ENCODE data around the gene CHST8.

CHST8 gene

GRCh38 chr19:33748231-33748630 lies 126.5 kb downstream of the CHST8 start:
- Histone ChIP-seq H3K9me3 (ENCODE audit: control insufficient read depth, insufficient read depth, low read length) (no peaks in the 10 kb centered on the region), H3K4me1 (ENCODE audit: control insufficient read depth, insufficient read depth, low read length) (no peaks in the 10 kb centered on the region), H3K36me3 (ENCODE audit: control insufficient read depth, insufficient read depth, low read length) (no peaks in the 10 kb centered on the region), H3K27me3 (ENCODE audit: control insufficient read depth, insufficient read depth, low read length) (no peaks in the 10 kb centered on the region), H3K4me3 (ENCODE audit: low read depth, low read length) (no peak overlapping the region), H3K9ac (ENCODE audit: low read depth, low read length) (no peak overlapping the region), H3K27ac (ENCODE audit: low read depth, low read length) (no peak overlapping the region)

- Histone ChIP-seq H3K36me3 (ENCODE audit: control insufficient read depth, insufficient read depth, low read length) (no peaks in the 10 kb centered on the region), H3K9me3 (ENCODE audit: control insufficient read depth, insufficient read depth, low read length) (no peaks in the 10 kb centered on the region), H3K4me3 (ENCODE audit: low read depth, low read length) (no peak overlapping the region), H3K27ac (ENCODE audit: low read depth, low read length) (no peak overlapping the region), H3K4me1 (ENCODE audit: control insufficient read depth, insufficient read depth, low read length) (no peaks in the 10 kb centered on the region), H3K9ac (ENCODE audit: low read depth, low read length) (no peak overlapping the region), H3K27me3 (ENCODE audit: control insufficient read depth, insufficient read depth, low read length) (no peaks in the 10 kb centered on the region)
These were observed 127.3 kb downstream of the CHST8 start for GRCh38 chr19:33749016-33749415.

- Histone ChIP-seq H3K27me3 (ENCODE audit: control insufficient read depth, insufficient read depth, low read length) (no peaks in the 10 kb centered on the region), H3K4me3 (ENCODE audit: low read depth, low read length) (no peak overlapping the region), H3K4me1 (ENCODE audit: control insufficient read depth, insufficient read depth, low read length) (no peaks in the 10 kb centered on the region), H3K9me3 (ENCODE audit: control insufficient read depth, insufficient read depth, low read length) (no peaks in the 10 kb centered on the region), H3K9ac (ENCODE audit: low read depth, low read length) (no peak overlapping the region), H3K27ac (ENCODE audit: low read depth, low read length) (no peak overlapping the region), H3K36me3 (ENCODE audit: control insufficient read depth, insufficient read depth, low read length) (no peaks in the 10 kb centered on the region)
These were observed 127.9 kb downstream of the CHST8 start for GRCh38 chr19:33749619-33750175.

- H3K27ac ChIP-seq (ENCODE audit: low read depth, low read length): no peak overlapping the region
- no peaks in the 10 kb centered on the region for H3K36me3 ChIP-seq (ENCODE audit: control insufficient read depth, insufficient read depth, low read length)
- H3K4me1 ChIP-seq (ENCODE audit: control insufficient read depth, insufficient read depth, low read length): no peaks in the 10 kb centered on the region
- H3K9ac ChIP-seq (ENCODE audit: low read depth, low read length): no peak overlapping the region
- no peaks in the 10 kb centered on the region for H3K27me3 ChIP-seq (ENCODE audit: control insufficient read depth, insufficient read depth, low read length)
- no peak overlapping the region for H3K4me3 ChIP-seq (ENCODE audit: low read depth, low read length)
- H3K9me3 ChIP-seq (ENCODE audit: control insufficient read depth, insufficient read depth, low read length): no peaks in the 10 kb centered on the region
These were observed 129.1 kb downstream of the CHST8 start for GRCh38 chr19:33750587-33751435.

GRCh38 chr19:33751436-33751770 lies 129.7 kb downstream of the CHST8 start:
- H3K4me3 ChIP-seq (ENCODE audit: low read depth, low read length): no peak overlapping the region
- no peak overlapping the region for H3K9ac ChIP-seq (ENCODE audit: low read depth, low read length)
- H3K27me3 ChIP-seq (ENCODE audit: control insufficient read depth, insufficient read depth, low read length): no peaks in the 10 kb centered on the region
- no peaks in the 10 kb centered on the region for H3K9me3 ChIP-seq (ENCODE audit: control insufficient read depth, insufficient read depth, low read length)
- no peak overlapping the region for H3K27ac ChIP-seq (ENCODE audit: low read depth, low read length)
- H3K4me1 ChIP-seq (ENCODE audit: control insufficient read depth, insufficient read depth, low read length): no peaks in the 10 kb centered on the region
- no peaks in the 10 kb centered on the region for H3K36me3 ChIP-seq (ENCODE audit: control insufficient read depth, insufficient read depth, low read length)

GRCh38 chr19:33752018-33752800 lies 130.5 kb downstream of the CHST8 start:
- H3K27me3 ChIP-seq (ENCODE audit: control insufficient read depth, insufficient read depth, low read length): no peaks in the 10 kb centered on the region
- no peak overlapping the region for H3K9ac ChIP-seq (ENCODE audit: low read depth, low read length)
- H3K36me3 ChIP-seq (ENCODE audit: control insufficient read depth, insufficient read depth, low read length): no peaks in the 10 kb centered on the region
- no peak overlapping the region for H3K4me3 ChIP-seq (ENCODE audit: low read depth, low read length)
- H3K27ac ChIP-seq (ENCODE audit: low read depth, low read length): no peak overlapping the region
- no peaks in the 10 kb centered on the region for H3K9me3 ChIP-seq (ENCODE audit: control insufficient read depth, insufficient read depth, low read length)
- H3K4me1 ChIP-seq (ENCODE audit: control insufficient read depth, insufficient read depth, low read length): no peaks in the 10 kb centered on the region

- no peak overlapping the region for H3K4me3 ChIP-seq (ENCODE audit: low read depth, low read length)
- H3K36me3 ChIP-seq (ENCODE audit: control insufficient read depth, insufficient read depth, low read length): no peaks in the 10 kb centered on the region
- no peaks in the 10 kb centered on the region for H3K4me1 ChIP-seq (ENCODE audit: control insufficient read depth, insufficient read depth, low read length)
- H3K9me3 ChIP-seq (ENCODE audit: control insufficient read depth, insufficient read depth, low read length): no peaks in the 10 kb centered on the region
- H3K27ac ChIP-seq (ENCODE audit: low read depth, low read length): no peak overlapping the region
- H3K9ac ChIP-seq (ENCODE audit: low read depth, low read length): no peak overlapping the region
- no peaks in the 10 kb centered on the region for H3K27me3 ChIP-seq (ENCODE audit: control insufficient read depth, insufficient read depth, low read length)
These were observed 131.2 kb downstream of the CHST8 start for GRCh38 chr19:33752945-33753344.

GRCh38 chr19:33754361-33754760 lies 132.6 kb downstream of the CHST8 start:
- Histone ChIP-seq H3K27ac (ENCODE audit: low read depth, low read length) (no peak overlapping the region), H3K4me3 (ENCODE audit: low read depth, low read length) (no peak overlapping the region)

GRCh38 chr19:33755099-33756035 lies 133.6 kb downstream of the CHST8 start:
- Histone ChIP-seq H3K27me3 (ENCODE audit: control insufficient read depth, insufficient read depth, low read length) (no peaks in the 10 kb centered on the region), H3K4me1 (ENCODE audit: control insufficient read depth, insufficient read depth, low read length) (no peaks in the 10 kb centered on the region), H3K36me3 (ENCODE audit: control insufficient read depth, insufficient read depth, low read length) (no peaks in the 10 kb centered on the region), H3K4me3 (ENCODE audit: low read depth, low read length) (no peak overlapping the region), H3K27ac (ENCODE audit: low read depth, low read length) (no peak overlapping the region), H3K9me3 (ENCODE audit: control insufficient read depth, insufficient read depth, low read length) (no peaks in the 10 kb centered on the region), H3K9ac (ENCODE audit: low read depth, low read length) (no peak overlapping the region)

More at GRCh38 chr19:33754361-33754760, 132.6 kb downstream of the CHST8 start:
- Histone ChIP-seq H3K9ac (ENCODE audit: low read depth, low read length) (no peak overlapping the region), H3K4me1 (ENCODE audit: control insufficient read depth, insufficient read depth, low read length) (no peaks in the 10 kb centered on the region), H3K36me3 (ENCODE audit: control insufficient read depth, insufficient read depth, low read length) (no peaks in the 10 kb centered on the region), H3K27me3 (ENCODE audit: control insufficient read depth, insufficient read depth, low read length) (no peaks in the 10 kb centered on the region), H3K9me3 (ENCODE audit: control insufficient read depth, insufficient read depth, low read length) (no peaks in the 10 kb centered on the region)

- Histone ChIP-seq H3K27me3 (ENCODE audit: control insufficient read depth, insufficient read depth, low read length) (no peaks in the 10 kb centered on the region), H3K9me3 (ENCODE audit: control insufficient read depth, insufficient read depth, low read length) (no peaks in the 10 kb centered on the region), H3K4me3 (ENCODE audit: low read depth, low read length) (no peak overlapping the region), H3K36me3 (ENCODE audit: control insufficient read depth, insufficient read depth, low read length) (no peaks in the 10 kb centered on the region), H3K27ac (ENCODE audit: low read depth, low read length) (no peak overlapping the region), H3K4me1 (ENCODE audit: control insufficient read depth, insufficient read depth, low read length) (no peaks in the 10 kb centered on the region), H3K9ac (ENCODE audit: low read depth, low read length) (no peak overlapping the region)
These were observed 134.4 kb downstream of the CHST8 start for GRCh38 chr19:33756177-33756576.

Measured in HUES48 (cell line).